Stimulated activated naive CD8-positive, alpha-beta T cell treated with anti-CD3 and anti-CD28 coated beads, Interleukin-15, Interleukin-2, amounts not matched to agents 100 ng/mL and 50 ng/mL, for 24 hours (primary cell): Measurements from ENCODE around the gene TMPRSS3.

ENCODE experiments used
- H3K27ac Mint-ChIP-seq: one replicate; pipeline ENCODE4 v1.8.0; 2021; ENCODE audit warnings: mild to moderate bottlenecking, mixed read lengths
- H3K27me3 Mint-ChIP-seq: one replicate; pipeline ENCODE4 v1.8.0; 2021; ENCODE audit warnings: mixed read lengths
- H3K36me3 Mint-ChIP-seq: one replicate; pipeline ENCODE4 v1.8.0; 2021; ENCODE audit warnings: low read depth, mixed read lengths
- H3K4me1 Mint-ChIP-seq: one replicate; pipeline ENCODE4 v1.8.0; 2021; ENCODE audit warnings: low read depth, mixed read lengths
- H3K4me3 Mint-ChIP-seq: one replicate; pipeline ENCODE4 v1.8.0; 2021; ENCODE audit warnings: mild to moderate bottlenecking, mixed read lengths
- H3K9me3 Mint-ChIP-seq: one replicate; pipeline ENCODE4 v1.8.0; 2021; ENCODE audit warnings: mixed read lengths

The TMPRSS3 gene

DNA sequence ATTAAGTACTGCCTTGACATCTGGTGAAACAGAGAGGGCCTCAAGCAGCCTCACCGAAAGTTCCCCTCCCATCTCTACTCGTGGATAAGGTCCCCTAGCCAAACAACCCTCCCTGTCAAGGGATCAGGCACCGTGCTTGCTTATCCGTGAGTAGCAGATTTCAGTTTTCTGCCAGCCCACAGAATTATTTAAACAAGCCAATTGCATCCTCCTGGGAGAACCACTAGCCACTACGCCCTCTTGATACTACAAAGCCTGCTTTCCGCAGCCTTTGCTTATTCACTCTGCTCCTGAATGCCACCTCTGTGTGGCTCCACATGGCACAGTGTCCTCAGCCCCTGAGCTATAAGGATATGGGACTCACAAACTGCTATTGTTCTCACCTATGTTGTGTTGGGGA, 39.2 kb downstream of the TMPRSS3 start:
- H3K27me3 Mint-ChIP-seq: peaks cover 8% of the 10 kb centered on the region
- peaks cover 16% of the 10 kb centered on the region for H3K9me3 Mint-ChIP-seq
- H3K4me3 Mint-ChIP-seq: no peak overlapping the region
- peaks cover 3% of the 10 kb centered on the region for H3K4me1 Mint-ChIP-seq
- H3K36me3 Mint-ChIP-seq: no peaks in the 10 kb centered on the region
- no peak overlapping the region for H3K27ac Mint-ChIP-seq

DNA sequence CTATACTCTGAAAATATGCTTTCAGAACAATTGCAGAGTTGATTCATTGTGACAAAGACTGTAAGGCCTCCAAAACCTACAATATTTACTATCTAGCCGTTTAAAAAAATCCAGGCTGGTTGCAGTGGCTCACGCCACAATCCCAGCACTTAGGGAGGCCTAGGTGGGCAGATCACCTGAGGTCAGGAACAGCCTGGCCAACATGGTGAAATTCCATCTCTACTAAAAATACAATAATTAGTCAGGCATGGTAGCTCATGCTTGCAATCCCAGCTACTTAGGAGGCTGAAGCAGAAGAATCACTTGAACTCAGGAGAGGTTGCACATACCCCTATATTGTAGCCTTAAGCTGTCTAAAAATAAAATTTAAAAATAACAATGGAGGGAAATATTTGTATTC, 39.8 kb downstream of the TMPRSS3 start:
- Mint-ChIP-seq H3K36me3 (no peaks in the 10 kb centered on the region), H3K4me3 (no peak overlapping the region), H3K4me1 (peaks cover 3% of the 10 kb centered on the region), H3K27ac (no peak overlapping the region), H3K9me3 (peaks cover 16% of the 10 kb centered on the region), H3K27me3 (peaks cover 8% of the 10 kb centered on the region)

DNA sequence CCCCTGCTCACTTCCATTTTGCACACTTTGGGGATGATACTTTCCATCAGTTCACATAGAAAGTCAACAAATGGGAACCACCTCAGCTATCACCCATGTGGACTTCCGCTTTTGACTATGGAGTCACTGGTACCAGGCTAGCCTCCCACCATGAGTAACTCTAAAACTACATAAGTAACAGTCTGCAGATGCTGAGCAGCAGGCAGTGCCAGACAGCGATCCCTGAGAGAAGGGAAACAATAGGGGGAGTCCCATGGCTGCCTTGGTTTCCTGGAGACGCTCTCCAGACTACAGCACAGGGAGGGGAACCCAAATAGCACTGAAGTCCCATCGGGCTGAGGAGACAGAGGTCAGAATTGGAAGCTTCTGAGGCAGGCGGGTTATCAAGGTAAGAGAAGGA, 42.2 kb downstream of the TMPRSS3 start:
- H3K9me3 Mint-ChIP-seq: peaks cover 16% of the 10 kb centered on the region
- H3K4me3 Mint-ChIP-seq: no peak overlapping the region
- peaks cover 7% of the 10 kb centered on the region for H3K27me3 Mint-ChIP-seq
- no peaks in the 10 kb centered on the region for H3K4me1 Mint-ChIP-seq
- no peak overlapping the region for H3K27ac Mint-ChIP-seq
- H3K36me3 Mint-ChIP-seq: no peaks in the 10 kb centered on the region

DNA sequence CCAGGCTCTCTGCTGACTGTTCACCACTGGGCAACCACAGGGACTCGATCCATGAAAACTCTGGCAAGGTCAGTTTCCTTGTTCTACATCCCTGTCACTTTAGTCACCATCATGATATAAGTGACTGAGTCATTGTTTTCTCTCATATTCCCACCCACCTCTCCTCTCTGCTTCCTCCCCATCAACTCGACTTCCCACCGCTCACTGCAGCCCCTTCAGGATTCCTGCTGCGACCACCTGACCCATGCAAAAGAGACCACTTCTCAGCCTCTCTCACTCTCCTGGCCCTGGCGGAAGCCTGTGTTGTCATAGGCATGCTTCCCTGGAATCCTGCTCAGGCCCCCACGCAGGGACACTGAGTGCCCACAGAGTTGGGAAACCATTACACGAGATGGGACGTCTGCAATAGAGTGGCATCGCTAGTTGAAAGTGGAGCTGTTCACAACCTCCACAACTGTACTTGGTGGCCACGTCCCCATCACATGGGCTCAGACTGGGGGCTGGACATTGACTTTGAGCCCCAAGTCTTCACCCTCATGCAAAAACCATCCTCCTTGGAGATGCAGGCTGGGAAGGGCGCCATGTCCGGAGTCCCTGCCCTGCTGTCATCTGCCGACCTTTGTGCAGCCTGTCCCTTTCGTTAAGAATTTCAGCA, 43.3 kb downstream of the TMPRSS3 start:
- H3K27me3 Mint-ChIP-seq: peaks cover 4% of the 10 kb centered on the region
- H3K4me3 Mint-ChIP-seq: no peak overlapping the region
- H3K36me3 Mint-ChIP-seq: no peaks in the 10 kb centered on the region
- H3K9me3 Mint-ChIP-seq: peaks cover 16% of the 10 kb centered on the region
- H3K4me1 Mint-ChIP-seq: no peaks in the 10 kb centered on the region
- no peak overlapping the region for H3K27ac Mint-ChIP-seq

DNA sequence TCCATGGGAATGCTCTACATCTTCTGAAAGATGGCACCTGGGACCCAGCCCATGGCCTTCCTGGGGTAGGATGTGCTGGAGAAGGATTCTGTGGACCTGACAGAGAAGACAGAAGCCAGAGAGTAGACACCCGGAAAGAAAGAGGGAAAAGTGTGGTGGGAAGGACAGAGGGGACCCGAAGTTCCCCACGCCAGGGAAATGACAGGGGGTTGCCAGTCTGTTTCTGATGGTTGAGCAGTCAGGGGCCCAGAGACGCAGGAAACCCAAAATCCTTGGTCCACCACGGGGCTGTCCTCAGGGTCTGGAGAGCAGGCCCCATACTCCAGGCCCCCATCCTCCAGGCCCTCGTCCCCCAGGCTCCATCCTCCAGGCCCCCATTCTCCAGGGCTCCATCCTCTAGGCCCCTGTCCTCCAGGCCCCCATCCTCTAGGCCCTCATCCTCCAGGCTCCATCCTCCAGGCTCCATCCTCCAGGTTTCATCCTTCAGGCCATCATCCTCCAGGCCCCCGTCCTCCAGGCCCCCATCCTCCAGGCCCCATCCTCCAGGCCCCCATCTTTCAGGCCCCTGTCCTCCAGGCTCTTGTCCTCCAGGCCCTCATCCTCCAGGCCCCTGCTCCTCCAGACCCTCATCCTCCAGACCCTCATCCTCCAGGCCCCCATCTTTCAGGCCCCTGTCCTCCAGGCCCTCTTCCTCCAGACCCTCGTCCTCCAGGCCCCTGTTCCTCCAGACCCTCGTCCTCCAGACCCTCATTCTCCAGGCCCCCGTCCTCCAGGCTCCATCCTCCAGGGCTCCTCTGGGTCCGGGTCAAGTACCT, 44.0 kb downstream of the TMPRSS3 start:
- Mint-ChIP-seq H3K4me3 (no peak overlapping the region), H3K27me3 (peaks cover 4% of the 10 kb centered on the region), H3K4me1 (no peaks in the 10 kb centered on the region), H3K9me3 (peaks cover 16% of the 10 kb centered on the region), H3K36me3 (no peaks in the 10 kb centered on the region), H3K27ac (no peak overlapping the region)

DNA sequence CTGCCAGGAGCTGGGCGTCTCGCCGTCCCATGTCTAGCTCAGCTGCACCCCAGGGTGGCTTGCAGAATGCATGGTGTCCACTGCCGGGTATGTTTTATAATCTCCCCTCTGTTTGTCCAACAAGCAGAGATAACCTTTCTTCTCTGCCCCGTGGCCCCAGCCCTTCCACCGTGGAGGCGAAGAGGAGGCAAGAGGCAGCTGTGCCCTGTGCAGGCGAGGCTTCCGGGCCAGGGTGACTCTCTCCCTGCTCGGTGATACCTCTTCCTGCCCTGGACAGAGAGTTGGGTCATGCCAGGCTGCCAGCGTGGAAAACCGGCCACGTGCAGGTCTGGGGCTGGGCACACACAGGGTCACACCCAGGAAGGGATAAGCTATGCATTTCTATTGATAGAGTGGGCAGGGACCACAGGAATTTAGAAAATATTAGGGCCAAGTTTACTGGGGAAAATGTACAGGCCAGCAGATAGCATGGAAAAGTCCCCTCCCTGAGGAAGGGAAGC, 44.9 kb downstream of the TMPRSS3 start, which contains the start of gene TFF2:
Gene TFF2 (minus strand): TSS at position 68 of the 500 bp plus-strand sequence. CDS start 37 bp downstream, at position 31.
- Mint-ChIP-seq H3K36me3 (no peaks in the 10 kb centered on the region), H3K4me3 (no peak within 1 kb of the TSS), H3K27ac (no peak within 1 kb of the TSS), H3K4me1 (no peaks in the 10 kb centered on the region), H3K9me3 (peaks cover 16% of the 10 kb centered on the region), H3K27me3 (peaks cover 4% of the 10 kb centered on the region)

DNA sequence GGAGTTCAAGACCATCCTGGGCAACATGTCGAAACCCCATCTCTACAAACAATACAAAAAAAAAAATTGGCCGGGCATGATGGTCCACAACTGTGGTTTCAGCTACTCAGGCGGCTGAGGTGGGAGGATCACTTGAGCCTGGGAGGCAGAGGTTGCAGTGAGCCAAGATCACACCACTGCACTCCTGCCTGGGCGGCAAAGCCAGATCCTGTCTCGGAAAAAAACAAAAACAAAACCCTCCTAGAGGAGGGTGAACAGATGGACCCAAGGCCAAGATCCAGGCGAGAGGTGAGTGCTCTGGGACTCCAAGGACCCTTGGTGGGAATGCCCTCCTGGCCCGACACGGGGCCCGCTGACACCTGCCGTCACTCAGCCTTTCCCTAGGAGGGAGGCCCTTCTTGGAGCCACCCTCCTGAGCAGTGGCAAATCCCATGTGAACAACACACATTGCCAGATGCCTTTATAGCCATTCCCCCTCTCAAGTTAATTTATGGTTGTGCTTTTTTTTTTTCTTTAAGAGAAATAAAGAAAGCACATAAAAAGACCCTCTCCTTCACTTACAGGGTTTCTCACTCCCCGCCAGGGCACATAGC, 45.4 kb downstream of the TMPRSS3 start:
- H3K4me3 Mint-ChIP-seq: no peak overlapping the region
- H3K9me3 Mint-ChIP-seq: peaks cover 14% of the 10 kb centered on the region
- no peaks in the 10 kb centered on the region for H3K4me1 Mint-ChIP-seq
- H3K36me3 Mint-ChIP-seq: no peaks in the 10 kb centered on the region
- peaks cover 4% of the 10 kb centered on the region for H3K27me3 Mint-ChIP-seq
- H3K27ac Mint-ChIP-seq: no peak overlapping the region

DNA sequence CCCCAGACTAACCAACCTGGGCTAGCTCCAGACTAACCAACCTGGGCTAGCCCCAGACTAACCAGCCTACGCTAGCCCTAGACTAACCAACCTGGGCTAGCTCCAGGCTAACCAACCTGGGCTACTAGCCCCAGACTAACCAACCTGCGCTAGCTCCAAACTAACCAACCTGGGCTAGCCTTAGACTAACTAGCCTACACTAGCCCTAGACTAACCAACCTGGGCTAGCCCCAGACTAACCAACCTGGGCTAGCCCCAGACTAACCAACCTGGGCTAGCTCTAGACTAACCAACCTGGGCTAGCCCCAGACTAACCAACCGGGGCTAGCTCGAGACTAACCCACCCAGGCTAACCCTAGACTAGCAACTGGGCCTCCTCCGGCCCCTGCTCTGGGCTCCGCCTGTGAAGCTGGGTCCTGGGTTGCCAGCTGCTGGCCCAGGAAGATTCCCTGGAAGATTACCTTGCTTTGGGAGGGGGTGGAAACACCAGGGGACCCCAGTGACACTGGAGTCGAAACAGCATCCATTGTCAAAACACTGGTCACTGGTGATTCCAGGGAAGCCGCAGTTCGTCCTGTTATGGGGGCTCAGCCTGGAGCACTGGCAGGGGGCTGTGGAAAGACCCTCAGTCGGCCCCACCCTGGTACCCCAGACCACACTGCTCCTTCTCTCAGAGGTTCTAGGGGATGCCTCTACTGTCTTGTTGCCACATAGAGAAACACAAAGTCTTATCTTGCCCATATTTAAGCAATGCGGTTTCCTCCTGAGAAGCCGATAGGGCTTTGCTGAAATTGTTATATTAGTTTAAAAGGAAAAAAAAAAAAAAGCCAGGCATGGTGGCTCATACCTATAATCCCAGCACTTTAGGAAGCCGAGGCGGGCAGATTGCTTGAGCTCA, 46.2 kb downstream of the TMPRSS3 start:
- no peaks in the 10 kb centered on the region for H3K36me3 Mint-ChIP-seq
- no peak overlapping the region for H3K4me3 Mint-ChIP-seq
- H3K27me3 Mint-ChIP-seq: peaks cover 4% of the 10 kb centered on the region
- peaks cover 10% of the 10 kb centered on the region for H3K9me3 Mint-ChIP-seq
- H3K27ac Mint-ChIP-seq: no peak overlapping the region
- no peaks in the 10 kb centered on the region for H3K4me1 Mint-ChIP-seq

DNA sequence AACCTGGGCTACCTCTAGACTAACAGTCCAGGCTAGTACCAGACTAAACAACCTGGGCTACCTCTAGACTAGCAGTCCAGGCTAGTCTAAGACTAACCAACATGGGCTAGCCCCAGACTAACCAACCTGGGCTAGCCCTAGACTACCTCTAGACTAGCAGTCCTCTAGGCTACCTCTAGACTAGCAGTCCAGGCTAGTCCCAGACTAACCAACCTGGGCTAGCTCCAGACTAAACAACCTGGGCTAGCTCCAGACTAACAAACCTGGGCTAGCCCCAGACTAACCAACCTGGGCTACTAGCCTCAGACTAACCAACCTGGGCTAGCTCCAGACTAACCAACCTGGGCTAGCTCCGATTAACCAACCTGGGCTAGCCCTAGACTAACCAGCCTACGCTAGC, 47.1 kb downstream of the TMPRSS3 start:
- no peaks in the 10 kb centered on the region for H3K4me1 Mint-ChIP-seq

DNA sequence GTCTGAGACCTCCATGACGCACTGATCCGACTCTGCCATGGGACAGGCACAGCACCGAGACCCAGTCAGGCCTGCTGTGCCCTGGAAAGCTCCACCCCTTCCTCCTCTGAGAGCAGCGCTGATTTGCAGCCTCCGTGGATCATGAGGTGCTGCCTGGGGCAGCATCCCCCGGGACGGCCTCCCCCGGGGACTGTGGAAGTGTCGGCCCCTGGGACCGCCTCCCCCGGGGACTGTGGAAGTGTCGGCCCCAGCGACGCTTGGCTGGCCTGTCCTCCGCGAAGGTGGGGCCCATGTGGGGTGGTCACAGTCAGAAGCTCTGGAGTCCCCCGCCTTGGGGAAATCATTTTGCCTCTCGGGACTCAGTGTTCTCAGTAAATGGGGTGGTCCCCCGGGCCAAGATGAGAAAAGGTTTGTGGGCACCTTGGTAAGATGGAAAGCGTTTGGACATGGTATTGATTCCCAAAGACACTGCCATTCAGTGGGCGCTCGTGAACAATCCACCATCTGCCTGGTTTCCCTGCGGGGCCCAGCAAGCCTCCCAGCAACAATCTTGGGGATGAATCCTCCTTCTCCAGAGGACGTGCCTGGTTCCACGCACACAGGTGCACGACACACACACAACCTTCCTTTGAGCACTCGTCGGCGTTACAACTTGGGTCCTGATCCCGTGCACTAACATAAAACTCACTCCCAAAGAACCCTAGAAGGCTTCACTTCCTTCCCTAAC, 48.1 kb downstream of the TMPRSS3 start:
- Mint-ChIP-seq H3K4me1 (no peaks in the 10 kb centered on the region), H3K9me3 (no peaks in the 10 kb centered on the region), H3K27me3 (no peaks in the 10 kb centered on the region), H3K27ac (no peak overlapping the region), H3K4me3 (no peak overlapping the region), H3K36me3 (no peaks in the 10 kb centered on the region)

More for the DNA sequence above, 47.1 kb downstream of the TMPRSS3 start:
- Mint-ChIP-seq H3K36me3 (no peaks in the 10 kb centered on the region), H3K27ac (no peak overlapping the region), H3K4me3 (no peak overlapping the region), H3K27me3 (peaks cover 4% of the 10 kb centered on the region), H3K9me3 (peaks cover 6% of the 10 kb centered on the region)

DNA sequence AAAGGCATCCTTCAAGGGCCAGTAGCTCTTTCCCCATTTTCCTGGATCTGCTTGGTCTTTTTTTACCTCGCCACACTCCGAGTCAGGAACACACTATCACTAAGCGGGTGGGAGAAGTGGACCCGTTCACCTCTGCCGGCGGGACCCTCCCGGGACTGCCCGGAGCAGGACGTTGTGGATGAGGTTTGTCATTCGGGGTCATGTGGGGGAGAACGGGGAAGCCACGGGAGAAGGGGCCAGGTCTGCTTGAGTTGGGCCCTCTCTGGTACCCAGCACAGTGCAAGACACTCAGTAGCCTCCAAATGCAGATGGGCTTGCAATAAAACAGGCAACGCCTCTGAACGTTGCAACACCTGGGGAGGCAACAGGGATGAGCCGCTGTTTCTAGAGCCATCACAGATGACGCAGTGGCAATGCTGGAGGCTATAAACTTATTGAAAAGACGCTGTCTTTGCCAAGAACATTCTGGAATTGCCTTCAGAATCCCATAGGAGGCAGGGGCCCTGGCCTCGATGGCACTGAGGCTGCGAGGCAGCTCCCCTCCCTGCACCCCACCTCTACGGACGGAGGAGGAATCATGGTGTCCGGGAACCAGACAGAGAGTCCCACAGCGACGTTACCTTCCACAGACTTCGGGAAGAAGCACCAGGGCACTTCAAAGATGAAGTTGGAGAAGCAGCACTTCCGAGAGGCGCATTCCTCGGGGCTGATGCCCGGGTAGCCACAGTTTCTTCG, 48.8 kb downstream of the TMPRSS3 start:
- H3K9me3 Mint-ChIP-seq: no peaks in the 10 kb centered on the region
- no peaks in the 10 kb centered on the region for H3K27me3 Mint-ChIP-seq
- no peak overlapping the region for H3K27ac Mint-ChIP-seq

DNA sequence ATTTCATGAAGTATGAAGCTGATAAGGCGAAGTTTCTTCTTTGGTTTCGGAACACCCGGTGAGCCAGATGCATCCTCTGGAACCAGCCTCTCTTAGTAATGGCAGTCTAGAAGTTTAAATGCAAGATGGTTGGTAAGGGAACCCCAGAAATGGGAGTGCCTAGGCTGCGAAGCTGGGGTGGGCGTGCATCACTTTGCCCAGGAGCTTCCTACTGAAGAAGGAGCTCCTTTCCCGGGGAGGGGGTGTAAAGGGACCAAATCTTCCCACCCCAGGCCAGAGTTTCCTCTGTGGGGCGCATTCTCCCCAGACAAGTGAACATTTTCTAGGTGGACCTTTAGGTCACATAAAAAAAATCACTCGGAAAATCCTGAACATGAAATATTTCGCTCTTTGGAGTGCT, 49.4 kb downstream of the TMPRSS3 start:
- Mint-ChIP-seq H3K27me3 (no peaks in the 10 kb centered on the region), H3K36me3 (no peaks in the 10 kb centered on the region), H3K9me3 (no peaks in the 10 kb centered on the region), H3K27ac (no peak overlapping the region), H3K4me3 (no peak overlapping the region), H3K4me1 (no peaks in the 10 kb centered on the region)

More for the DNA sequence above, 48.8 kb downstream of the TMPRSS3 start:
- Mint-ChIP-seq H3K4me1 (no peaks in the 10 kb centered on the region), H3K4me3 (no peak overlapping the region), H3K36me3 (no peaks in the 10 kb centered on the region)

DNA sequence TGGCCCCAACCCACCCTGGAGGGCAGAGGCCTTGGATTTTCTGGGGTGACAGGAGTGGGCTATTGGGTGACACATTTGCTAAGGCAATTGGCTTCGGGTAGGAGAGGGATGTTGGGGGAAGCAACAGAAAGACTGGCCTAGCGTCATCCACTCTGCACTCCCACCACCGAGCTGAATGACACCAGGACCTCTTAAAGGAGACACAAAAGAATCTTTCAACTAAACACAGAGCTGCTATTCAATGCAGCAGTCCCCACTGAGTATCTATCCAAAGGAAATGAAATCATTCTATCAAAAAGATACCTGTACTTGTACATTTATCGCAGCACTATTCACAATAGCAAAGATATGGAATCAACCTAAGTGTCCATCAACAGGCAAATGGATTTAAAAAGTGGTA, 51.2 kb downstream of the TMPRSS3 start:
- no peaks in the 10 kb centered on the region for H3K9me3 Mint-ChIP-seq

More for the DNA sequence above, 51.2 kb downstream of the TMPRSS3 start:
- H3K36me3 Mint-ChIP-seq: no peaks in the 10 kb centered on the region
- no peaks in the 10 kb centered on the region for H3K27me3 Mint-ChIP-seq
- H3K27ac Mint-ChIP-seq: no peak overlapping the region
- H3K4me1 Mint-ChIP-seq: no peaks in the 10 kb centered on the region
- no peak overlapping the region for H3K4me3 Mint-ChIP-seq
